ENCODE data around the gene MRPS26.

The MRPS26 gene

GRCh38 chr20:3038454-3038853, 7.4 kb upstream of the MRPS26 start:
- no peak overlapping the region for H3K27ac Mint-ChIP-seq
- H3K4me1 Mint-ChIP-seq = peaks cover 15% of the 10 kb centered on the region
- no peaks in the 10 kb centered on the region for H3K9me3 Mint-ChIP-seq
- TF ChIP-seq, protein P1, sequence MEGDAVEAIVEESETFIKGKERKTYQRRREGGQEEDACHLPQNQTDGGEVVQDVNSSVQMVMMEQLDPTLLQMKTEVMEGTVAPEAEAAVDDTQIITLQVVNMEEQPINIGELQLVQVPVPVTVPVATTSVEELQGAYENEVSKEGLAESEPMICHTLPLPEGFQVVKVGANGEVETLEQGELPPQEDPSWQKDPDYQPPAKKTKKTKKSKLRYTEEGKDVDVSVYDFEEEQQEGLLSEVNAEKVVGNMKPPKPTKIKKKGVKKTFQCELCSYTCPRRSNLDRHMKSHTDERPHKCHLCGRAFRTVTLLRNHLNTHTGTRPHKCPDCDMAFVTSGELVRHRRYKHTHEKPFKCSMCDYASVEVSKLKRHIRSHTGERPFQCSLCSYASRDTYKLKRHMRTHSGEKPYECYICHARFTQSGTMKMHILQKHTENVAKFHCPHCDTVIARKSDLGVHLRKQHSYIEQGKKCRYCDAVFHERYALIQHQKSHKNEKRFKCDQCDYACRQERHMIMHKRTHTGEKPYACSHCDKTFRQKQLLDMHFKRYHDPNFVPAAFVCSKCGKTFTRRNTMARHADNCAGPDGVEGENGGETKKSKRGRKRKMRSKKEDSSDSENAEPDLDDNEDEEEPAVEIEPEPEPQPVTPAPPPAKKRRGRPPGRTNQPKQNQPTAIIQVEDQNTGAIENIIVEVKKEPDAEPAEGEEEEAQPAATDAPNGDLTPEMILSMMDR (IDR thresholded peaks at IDR 0.05; ENCODE audit: unreplicated experiment in 3 of 3) = no peak
- H3K4me3 Mint-ChIP-seq = no peak overlapping the region
- H3K27me3 Mint-ChIP-seq (ENCODE audit: low read depth) = no peaks in the 10 kb centered on the region
- peaks cover 51% of the 10 kb centered on the region for H3K36me3 Mint-ChIP-seq (ENCODE audit: low read depth)

GRCh38 chr20:3039426-3039825, 6.4 kb upstream of the MRPS26 start:
- Mint-ChIP-seq H3K4me1 (peaks cover 21% of the 10 kb centered on the region), H3K4me3 (peak overlapping the region in 1 of 3 experiments; percentile 6), H3K36me3 (ENCODE audit: low read depth) (peaks cover 47% of the 10 kb centered on the region), H3K27me3 (ENCODE audit: low read depth) (no peaks in the 10 kb centered on the region), H3K27ac (peak overlapping the region; percentile 6 to 33 (median 23)), H3K9me3 (no peaks in the 10 kb centered on the region)
- TF ChIP-seq, protein P1 (IDR thresholded peaks at IDR 0.05; ENCODE audit: unreplicated experiment in 3 of 3) = no peak

DNA sequence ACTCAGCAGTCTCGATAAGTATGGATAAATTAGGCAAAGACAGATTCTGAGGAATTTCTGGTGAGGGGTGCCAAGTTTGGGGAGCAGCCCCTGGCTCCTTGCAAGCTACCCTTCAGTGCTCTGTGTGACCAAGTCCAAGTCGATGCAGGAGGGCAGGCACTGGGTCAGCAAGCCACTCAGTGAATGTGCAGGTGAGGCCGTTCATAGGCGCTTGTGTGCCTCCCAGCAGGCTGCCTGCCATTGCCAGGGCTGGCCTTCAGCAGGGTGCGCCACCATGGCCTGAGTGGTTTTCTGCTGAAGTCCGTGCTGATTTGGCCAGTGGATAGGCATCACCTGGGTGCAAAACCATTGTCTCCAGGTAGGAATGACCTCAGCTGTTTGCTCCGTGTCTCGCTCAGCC, 5.8 kb upstream of the MRPS26 start:
- peak overlapping the region; percentile 14 to 33 (median 23) for H3K27ac Mint-ChIP-seq
- TF ChIP-seq, protein P1 (IDR thresholded peaks at IDR 0.05; ENCODE audit: unreplicated experiment in 3 of 3) = no peak
- H3K9me3 Mint-ChIP-seq = no peaks in the 10 kb centered on the region
- no peak overlapping the region for H3K4me3 Mint-ChIP-seq
- H3K27me3 Mint-ChIP-seq (ENCODE audit: low read depth) = no peaks in the 10 kb centered on the region
- peaks cover 24% of the 10 kb centered on the region for H3K4me1 Mint-ChIP-seq
- H3K36me3 Mint-ChIP-seq (ENCODE audit: low read depth) = peaks cover 41% of the 10 kb centered on the region

GRCh38 chr20:3041854-3042409, 3.9 kb upstream of the MRPS26 start:
- H3K27ac Mint-ChIP-seq = peak overlapping the region; percentile 94 to 98 (median 98)
- peak overlapping the region; percentile 81 to 88 (median 81) for H3K4me3 Mint-ChIP-seq
- H3K27me3 Mint-ChIP-seq (ENCODE audit: low read depth) = no peaks in the 10 kb centered on the region
- H3K9me3 Mint-ChIP-seq = no peaks in the 10 kb centered on the region
- H3K36me3 Mint-ChIP-seq (ENCODE audit: low read depth) = peaks cover 29% of the 10 kb centered on the region
- peaks cover 30% of the 10 kb centered on the region for H3K4me1 Mint-ChIP-seq
- TF ChIP-seq, protein P1 (IDR thresholded peaks at IDR 0.05; ENCODE audit: unreplicated experiment in 3 of 3) = no peak

- H3K4me3 Mint-ChIP-seq = peak overlapping the region; percentile 81 to 88 (median 81)
- H3K27me3 Mint-ChIP-seq (ENCODE audit: low read depth) = no peaks in the 10 kb centered on the region
- H3K9me3 Mint-ChIP-seq = no peaks in the 10 kb centered on the region
- peak overlapping the region; percentile 94 to 98 (median 98) for H3K27ac Mint-ChIP-seq
- peaks cover 31% of the 10 kb centered on the region for H3K36me3 Mint-ChIP-seq (ENCODE audit: low read depth)
- TF ChIP-seq, protein P1 (IDR thresholded peaks at IDR 0.05; ENCODE audit: unreplicated experiment in 3 of 3) = no peak
- peaks cover 32% of the 10 kb centered on the region for H3K4me1 Mint-ChIP-seq
These were observed 3.2 kb upstream of the MRPS26 start for GRCh38 chr20:3042625-3043024.

- no peaks in the 10 kb centered on the region for H3K27me3 Mint-ChIP-seq (ENCODE audit: low read depth)
- H3K9me3 Mint-ChIP-seq = no peaks in the 10 kb centered on the region
- H3K4me3 Mint-ChIP-seq = peak within 1 kb of the TSS; percentile 81 to 88 (median 81)
- H3K4me1 Mint-ChIP-seq = peaks cover 32% of the 10 kb centered on the region
- TF ChIP-seq, protein P1 (IDR thresholded peaks at IDR 0.05; ENCODE audit: unreplicated experiment in 3 of 3) = no peak
- peaks cover 31% of the 10 kb centered on the region for H3K36me3 Mint-ChIP-seq (ENCODE audit: low read depth)
- H3K27ac Mint-ChIP-seq = peak within 1 kb of the TSS; percentile 94 to 98 (median 98)
These were observed 2.5 kb upstream of the MRPS26 start, which contains the start of gene GNRH2 for GRCh38 chr20:3043322-3043721. Gene GNRH2 (plus strand): TSS chr20:3043622. CDS start chr20:3044415, 793 bp downstream.

Measured in nephron (organoid).